A549 (cell line): ENCODE data around the gene GATAD2A. TPM values are rescaled to one million over a fixed set of nuclear protein-coding genes. Genes with fewer than 3 reads are reported as not detected.

Experiments
- ATAC-seq, 2 experiments: fragments of 200-7000 bp in 1 of 2; fragments of >200 bp in 1 of 2; cut with Nextera tagmentation in 1 of 2; cut with Tn5 transposase in 1 of 2; 3 replicates each; pipeline versions ENCODE4 v1.8.0 to v1.9.1; 2018 to 2020; ENCODE audit warnings: mild to moderate bottlenecking in 1 of 2, moderate library complexity in 1 of 2
- CTCF ChIA-PET: fragments of 300-600 bp; sonication (Branson Sonifier 250); formaldehyde crosslinking; extraction: SDS; loops from one replicate; lab custom pipeline; 2021; ENCODE audit warnings: antibody characterized with exemption, inconsistent platforms; lab: Yijun Ruan, JAX
- POLR2A ChIA-PET: fragments of 350-600 bp; formaldehyde crosslinking; extraction: SDS; loops from one replicate; lab custom pipeline; 2021; ENCODE audit warnings: antibody characterized with exemption, inconsistent platforms; lab: Yijun Ruan, JAX
- DNase-seq, 2 experiments: peaks; one replicate each; pipeline versions ENCODE4 v3.0.0 to v3.0.0-alpha.2; 2011 to 2016; ENCODE audit warnings: low read depth in 1 of 2, low spot score in 1 of 2
- FAIRE-seq: peaks from 2 replicates; lab custom pipeline; 2011; peaks lifted over from hg19 to GRCh38; lab: Jason Lieb, UNC
- H3K27ac ChIP-seq, 2 experiments: fragments of >200 bp; sonication (Bioruptor Twin); formaldehyde crosslinking; 3 replicates each; pipeline ENCODE4 v1.5.1; 2016 to 2017
- H3K4me1 ChIP-seq: fragments of >200 bp; sonication (Bioruptor Twin); formaldehyde crosslinking; 3 replicates; pipeline ENCODE4 v1.6.1; 2016
- H3K4me2 ChIP-seq: fragments of >200 bp; sonication (Bioruptor Twin); formaldehyde crosslinking; 3 replicates; pipeline ENCODE4 v1.6.1; 2016
- H3K4me3 ChIP-seq: fragments of >200 bp; sonication (Bioruptor Twin); formaldehyde crosslinking; 3 replicates; pipeline ENCODE4 v1.5.1; 2016
- H3K9me3 ChIP-seq: fragments of >200 bp; sonication (Bioruptor Twin); formaldehyde crosslinking; 3 replicates; pipeline ENCODE4 v1.6.1; 2016
- BHLHE40 ChIP-seq: IDR thresholded peaks from 2 replicates; pipeline ENCODE4 v1.6.1; 2012; ENCODE audit warnings: low read depth, low read length, inconsistent platforms
- CHD2 ChIP-seq: fragments of 150-350 bp; IDR thresholded peaks from 2 replicates; pipeline ENCODE4 v1.6.1; 2014; ENCODE audit warnings: low read length; ENCODE audit not compliant: partially characterized antibody
- EHF ChIP-seq: fragments of 250-450 bp; sonication (Bioruptor Pico); IDR thresholded peaks from 2 replicates; pipeline ENCODE4 v1.5.0; 2020; ENCODE audit warnings: mild to moderate bottlenecking
- ESRRA ChIP-seq: fragments of 150-350 bp; IDR thresholded peaks from 2 replicates; pipeline ENCODE4 v1.6.1; 2014; ENCODE audit warnings: mild to moderate bottlenecking, low read length, borderline replicate concordance
- HOXA7 ChIP-seq: fragments of 250-450 bp; sonication (Bioruptor Pico); IDR thresholded peaks from 2 replicates; pipeline ENCODE4 v1.5.0; 2020; ENCODE audit warnings: mild to moderate bottlenecking, moderate library complexity
- HOXB13 ChIP-seq: fragments of 250-450 bp; sonication (Bioruptor Pico); IDR thresholded peaks from 2 replicates; pipeline ENCODE4 v1.5.0; 2020; ENCODE audit warnings: low read depth, mild to moderate bottlenecking, moderate library complexity
- JUN ChIP-seq, 2 experiments: fragments of >200 bp; sonication (Bioruptor Twin); formaldehyde crosslinking; IDR thresholded peaks; 2 replicates in 1 of 2; 3 replicates in 1 of 2; pipeline ENCODE4 v1.6.1; 2016 to 2017
- MAZ ChIP-seq: fragments of 150-350 bp; IDR thresholded peaks from 2 replicates; pipeline ENCODE4 v1.6.1; 2014; ENCODE audit warnings: antibody characterized with exemption, low read depth, low read length, borderline replicate concordance
- MYC ChIP-seq: IDR thresholded peaks from 2 replicates; pipeline ENCODE4 v1.6.1; 2012; ENCODE audit warnings: mild to moderate bottlenecking, inconsistent platforms, low read length, improper control_type of control experiment, borderline replicate concordance
- NFE2L2 ChIP-seq: fragments of 150-350 bp; conservative IDR thresholded peaks from 2 replicates; pipeline ENCODE4 v1.6.1; 2014; ENCODE audit warnings: low read length
- NPAS2 ChIP-seq: fragments of 250-450 bp; sonication (Bioruptor Pico); IDR thresholded peaks from 2 replicates; pipeline ENCODE4 v1.8.0; 2022; ENCODE audit warnings: mild to moderate bottlenecking, moderate library complexity, borderline replicate concordance
- POLR2AphosphoS2 ChIP-seq: conservative IDR thresholded peaks from 2 replicates; pipeline ENCODE4 v1.6.1; 2012; ENCODE audit warnings: low read length, improper control_type of control experiment, inconsistent platforms
- RAD21 ChIP-seq, 2 experiments: fragments of >200 bp in 1 of 2; sonication (Bioruptor Twin) in 1 of 2; formaldehyde crosslinking in 1 of 2; IDR thresholded peaks in 1 of 2; conservative IDR thresholded peaks in 1 of 2; 2 replicates in 1 of 2; 3 replicates in 1 of 2; pipeline ENCODE4 v1.6.1; 2012 to 2018; ENCODE audit warnings: inconsistent platforms in 1 of 2
- RCOR1 ChIP-seq: fragments of 150-350 bp; IDR thresholded peaks from 2 replicates; pipeline ENCODE4 v1.6.1; 2014; ENCODE audit warnings: antibody characterized with exemption, low read length, low read depth
- RFX5 ChIP-seq: fragments of 450-650 bp; IDR thresholded peaks from 2 replicates; pipeline ENCODE4 v1.7.1; 2014; ENCODE audit warnings: antibody characterized with exemption, mild to moderate bottlenecking, moderate library complexity
- SMC3 ChIP-seq: fragments of >200 bp; sonication (Bioruptor Twin); formaldehyde crosslinking; IDR thresholded peaks from 3 replicates; pipeline ENCODE4 v1.6.1; 2018; ENCODE audit warnings: inconsistent platforms
- ZC3H11A ChIP-seq: fragments of 450-650 bp; IDR thresholded peaks from 2 replicates; pipeline ENCODE4 v1.6.1; 2014; ENCODE audit warnings: antibody characterized with exemption, mild to moderate bottlenecking
- ZFP36 ChIP-seq: fragments of 450-650 bp; IDR thresholded peaks from 2 replicates; pipeline ENCODE4 v1.6.1; 2014; ENCODE audit warnings: borderline replicate concordance; ENCODE audit not compliant: partially characterized antibody
- ZNF302 ChIP-seq: fragments of 250-450 bp; sonication (Bioruptor Pico); IDR thresholded peaks from 2 replicates; pipeline ENCODE4 v1.9.0; 2021; ENCODE audit warnings: inconsistent platforms, mild to moderate bottlenecking, moderate library complexity
- ZSCAN20 ChIP-seq: fragments of 250-450 bp; sonication (Bioruptor Pico); IDR thresholded peaks from 2 replicates; pipeline ENCODE4 v1.8.0; 2022; ENCODE audit warnings: mild to moderate bottlenecking, moderate library complexity
- WGBS: methylation state at CpG from one replicate; pipeline ENCODE4 v1.1.6; 2017; ENCODE audit errors: missing lambda C conversion rate; 5-methylcytosine and 5-hydroxymethylcytosine counted together
- polyA plus RNA-seq, 4 experiments: library from polyadenylated mRNA; depleted of rRNA in 3 of 4; stranded (reverse); fragments of >200 nt; fragmentation: RNase III in 1 of 4; extraction: RNeasy Plus Mini Kit Qiagen cat#74134 plus additional on column Dnase treatment in 1 of 4; gene quantifications; 2 replicates in 3 of 4; 3 replicates in 1 of 4; pipeline ENCODE4 v1.2.3, GENCODE V29; 2011 to 2017
- TF ChIP-seq, protein P1 (sequence below): fragments of 250-450 bp; sonication (Bioruptor Pico); IDR thresholded peaks from 2 replicates; pipeline ENCODE4 v1.5.0; 2020; ENCODE audit warnings: low read depth, mild to moderate bottlenecking, moderate library complexity
- TF ChIP-seq, protein P2 (sequence below): IDR thresholded peaks from 2 replicates; pipeline ENCODE4 v1.6.1; 2012
- TF ChIP-seq, protein P3 (sequence below): fragments of 450-650 bp; IDR thresholded peaks from 2 replicates; pipeline ENCODE4 v1.6.1; 2014; ENCODE audit warnings: antibody characterized with exemption

Gene GATAD2A
- polyA plus RNA-seq, 2 of the 4 experiments (the other 2 are of a cell fraction): 25.2 to 28.9 TPM

DNA sequence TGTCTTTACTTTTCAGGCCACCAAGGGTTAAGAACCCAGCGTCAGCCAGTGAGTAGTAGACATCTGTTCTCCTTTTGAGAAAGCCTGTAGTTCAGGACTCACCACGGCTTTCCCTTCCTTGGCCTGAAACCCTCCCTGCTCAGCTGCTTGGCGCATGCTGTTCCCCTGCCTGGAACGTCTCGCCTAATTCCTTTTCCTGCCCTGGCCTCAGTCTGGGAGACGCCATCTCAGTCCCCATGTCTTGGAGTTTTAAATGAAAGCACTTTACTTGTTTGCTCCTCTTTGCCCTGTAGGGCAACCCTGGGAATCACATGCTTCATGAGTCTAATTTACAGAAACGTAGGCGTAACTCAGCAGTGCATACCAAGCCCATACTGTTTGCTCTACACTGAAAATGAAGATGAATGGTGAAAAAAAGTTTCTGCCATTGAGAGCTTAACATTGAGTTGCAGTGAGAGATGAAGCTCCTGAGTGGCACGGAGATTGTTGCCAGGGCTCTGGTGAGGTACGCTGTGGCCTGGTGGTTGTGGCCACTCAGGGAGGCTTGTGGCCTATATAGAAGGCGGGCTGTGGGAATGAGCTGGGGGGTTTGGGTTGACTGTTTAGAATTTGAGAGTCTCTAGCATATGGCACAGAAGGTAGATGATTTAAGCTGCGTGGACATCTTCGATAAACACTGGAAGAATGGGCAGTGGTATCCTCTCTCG lies 52.8 kb downstream of the GATAD2A start:
- FAIRE-seq (no peak), ATAC-seq (no peak), DNase-seq (no peak)
- H3K4me3 ChIP-seq: no peak overlapping the region
- H3K27ac ChIP-seq: no peak overlapping the region
- TF ChIP-seq RAD21 (conservative IDR thresholded peaks at IDR 0.05 in 1 of 2, IDR thresholded peaks at IDR 0.05 in 1 of 2) (no peak), ZNF302 (CRISPR knock-in tag) (no peak), NPAS2 (no peak), NFE2L2 (no peak), BHLHE40 (no peak)
- 90% methylated on average over 14 of the region's 14 CpGs for WGBS
- peaks cover 4% of the 10 kb centered on the region; the same call in 1 of the 3 replicates for H3K4me1 ChIP-seq
- ChIA-PET POLR2A (no interaction called here), CTCF (interaction anchor here (1.0 to 1.3 kb wide), 2 partner anchors 15 to 33 kb away, joined by 3 to 4 read pairs; no protein-coding TSS in a partner anchor)
- no peaks in the 10 kb centered on the region for H3K9me3 ChIP-seq
- H3K4me2 ChIP-seq: no peak overlapping the region

DNA sequence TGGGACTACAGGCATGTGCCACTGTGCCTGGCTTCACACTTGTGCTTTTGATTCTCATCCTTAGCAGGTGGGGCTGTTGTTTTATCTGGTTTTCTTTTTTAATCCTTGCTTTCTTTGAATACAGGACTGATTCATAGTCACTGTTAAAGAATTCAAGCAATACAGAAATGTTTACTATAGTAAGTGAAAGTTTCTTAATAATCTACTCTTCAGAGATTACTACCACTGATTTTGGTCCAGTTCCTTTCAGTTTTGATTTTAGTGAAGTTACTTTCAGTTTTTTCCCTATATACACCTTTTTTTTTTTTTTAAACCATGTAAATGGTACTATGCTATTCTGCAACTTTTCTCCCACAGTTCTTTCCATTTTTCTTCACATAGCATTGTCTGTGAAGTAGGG lies 53.6 kb downstream of the GATAD2A start:
- TF ChIP-seq, protein P1, sequence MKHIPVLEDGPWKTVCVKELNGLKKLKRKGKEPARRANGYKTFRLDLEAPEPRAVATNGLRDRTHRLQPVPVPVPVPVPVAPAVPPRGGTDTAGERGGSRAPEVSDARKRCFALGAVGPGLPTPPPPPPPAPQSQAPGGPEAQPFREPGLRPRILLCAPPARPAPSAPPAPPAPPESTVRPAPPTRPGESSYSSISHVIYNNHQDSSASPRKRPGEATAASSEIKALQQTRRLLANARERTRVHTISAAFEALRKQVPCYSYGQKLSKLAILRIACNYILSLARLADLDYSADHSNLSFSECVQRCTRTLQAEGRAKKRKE (CRISPR knock-in tag): no peak
- TF ChIP-seq, all 56 proteins: peak for 0
- ChIA-PET CTCF (interaction anchor here (1.0 to 1.3 kb wide), 2 partner anchors 16 to 32 kb away, joined by 3 to 4 read pairs; no protein-coding TSS in a partner anchor), POLR2A (no interaction called here)
- Histone ChIP-seq H3K4me2 (no peak overlapping the region), H3K27ac (no peak overlapping the region), H3K9me3 (no peaks in the 10 kb centered on the region), H3K4me3 (no peak overlapping the region), H3K4me1 (peaks cover 6% of the 10 kb centered on the region; the same call in 1 of the 3 replicates)
- DNase-seq (no peak), ATAC-seq (no peak), FAIRE-seq (no peak)

DNA sequence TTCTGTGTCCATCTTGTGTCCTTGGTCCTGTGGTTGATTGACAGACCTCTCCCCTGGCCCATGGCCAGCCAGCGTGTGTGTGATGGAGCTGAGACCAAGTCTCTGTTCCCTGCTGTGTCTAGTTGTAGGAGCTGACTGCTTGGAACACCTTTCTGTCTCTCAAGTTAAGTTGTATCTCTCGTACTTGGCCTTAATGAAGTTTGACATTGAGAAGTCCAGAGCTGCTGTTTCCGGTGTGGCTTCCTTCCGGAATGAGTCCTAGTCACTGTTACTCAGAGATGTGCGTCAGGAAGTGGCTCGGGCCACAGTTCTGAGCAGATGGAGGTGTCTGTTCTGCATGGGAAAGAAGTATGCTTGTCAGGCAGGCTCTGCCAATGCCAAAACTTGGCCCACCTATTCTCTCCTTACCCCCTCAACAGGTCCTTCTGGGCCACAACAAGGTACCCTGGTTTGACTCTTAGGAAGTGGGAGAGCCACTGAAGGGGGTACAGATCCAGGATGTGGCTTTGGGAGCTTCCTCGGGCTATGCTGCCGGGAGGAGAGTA lies 54.3 kb downstream of the GATAD2A start:
- ATAC-seq (no peak), DNase-seq (no peak), FAIRE-seq (no peak)
- POLR2A ChIA-PET: no interaction called here
- peaks cover 6% of the 10 kb centered on the region; the same call in 1 of the 3 replicates for H3K4me1 ChIP-seq
- TF ChIP-seq, protein P2, sequence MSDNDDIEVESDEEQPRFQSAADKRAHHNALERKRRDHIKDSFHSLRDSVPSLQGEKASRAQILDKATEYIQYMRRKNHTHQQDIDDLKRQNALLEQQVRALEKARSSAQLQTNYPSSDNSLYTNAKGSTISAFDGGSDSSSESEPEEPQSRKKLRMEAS: no peak
- TF ChIP-seq, protein P3, sequence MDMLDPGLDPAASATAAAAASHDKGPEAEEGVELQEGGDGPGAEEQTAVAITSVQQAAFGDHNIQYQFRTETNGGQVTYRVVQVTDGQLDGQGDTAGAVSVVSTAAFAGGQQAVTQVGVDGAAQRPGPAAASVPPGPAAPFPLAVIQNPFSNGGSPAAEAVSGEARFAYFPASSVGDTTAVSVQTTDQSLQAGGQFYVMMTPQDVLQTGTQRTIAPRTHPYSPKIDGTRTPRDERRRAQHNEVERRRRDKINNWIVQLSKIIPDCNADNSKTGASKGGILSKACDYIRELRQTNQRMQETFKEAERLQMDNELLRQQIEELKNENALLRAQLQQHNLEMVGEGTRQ: no peak
- TF ChIP-seq MAZ: no peak
- TF ChIP-seq POLR2AphosphoS2: no peak
- TF ChIP-seq HOXB13 (CRISPR knock-in tag): no peak
- no peak for TF ChIP-seq ESRRA
- TF ChIP-seq NPAS2: no peak
- no peak for TF ChIP-seq ZFP36
- TF ChIP-seq SMC3: no peak
- no peak for TF ChIP-seq RFX5
- TF ChIP-seq HOXA7 (CRISPR knock-in tag): no peak
- no peak for TF ChIP-seq ZSCAN20 (CRISPR knock-in tag)
- TF ChIP-seq MYC: no peak
- TF ChIP-seq RAD21 (conservative IDR thresholded peaks at IDR 0.05 in 1 of 2, IDR thresholded peaks at IDR 0.05 in 1 of 2): no peak
- no peak for TF ChIP-seq ZC3H11A
- TF ChIP-seq EHF (CRISPR knock-in tag): no peak
- TF ChIP-seq JUN (IDR thresholded peaks at IDR 0.05): no peak
- no peak for TF ChIP-seq CHD2
- TF ChIP-seq RCOR1: no peak
- TF ChIP-seq BHLHE40: no peak
- H3K27ac ChIP-seq: no peak overlapping the region
- CTCF ChIA-PET: interaction anchor here (1.3 kb wide), 1 partner anchor 17 kb away, joined by 3 read pairs; no protein-coding TSS in a partner anchor
- no peak overlapping the region for H3K4me2 ChIP-seq
- H3K4me3 ChIP-seq: no peak overlapping the region
- H3K9me3 ChIP-seq: no peaks in the 10 kb centered on the region
- WGBS: 72% methylated on average over 6 of the region's 8 CpGs
